OCI-LY1 (cell line): ENCODE measurements around the gene PDS5B.
"Not testable (repeated sequence)": the region's sequence is repeated elsewhere in the genome, so short reads cannot be mapped to it uniquely, and the experiment has no call there.

Experiments used
- H2AFZ ChIP-seq: fragments of 200-600 bp; sonication (generic), shearing (Covaris generic); 2 replicates; pipeline ENCODE4 v1.6.0; 2014; ENCODE audit warnings: antibody characterized with exemption, mild to moderate bottlenecking, low read length
- H3F3A ChIP-seq: fragments of 200-600 bp; sonication (generic), shearing (Covaris generic); 2 replicates; pipeline ENCODE4 v1.6.0; 2014; ENCODE audit warnings: mild to moderate bottlenecking, antibody characterized with exemption, low read length, moderate library complexity; ENCODE audit not compliant: insufficient read depth
- H3K27ac ChIP-seq: fragments of 200-600 bp; sonication (generic); 2 replicates; pipeline ENCODE4 v1.5.1; 2014; ENCODE audit warnings: low read length, mixed run types, mild to moderate bottlenecking, low read depth; ENCODE audit not compliant: poor library complexity, severe bottlenecking
- H3K27me3 ChIP-seq: fragments of 200-600 bp; sonication (generic); 2 replicates; pipeline ENCODE4 v1.6.0; 2014; ENCODE audit warnings: antibody characterized with exemption, mild to moderate bottlenecking, low read length, moderate library complexity; ENCODE audit not compliant: insufficient read depth
- H3K36me3 ChIP-seq: fragments of 200-600 bp; sonication (generic); 2 replicates; pipeline ENCODE4 v1.6.1; 2014; ENCODE audit warnings: mild to moderate bottlenecking, antibody characterized with exemption, low read length, moderate library complexity, mixed read lengths; ENCODE audit not compliant: insufficient read depth
- H3K4me1 ChIP-seq: fragments of 200-600 bp; sonication (generic); 2 replicates; pipeline ENCODE4 v1.5.1; 2014; ENCODE audit warnings: mild to moderate bottlenecking, low read length, moderate library complexity; ENCODE audit not compliant: insufficient read depth, severe bottlenecking
- H3K4me2 ChIP-seq: fragments of 200-600 bp; sonication (generic), shearing (Covaris generic); 2 replicates; pipeline ENCODE4 v1.6.1; 2014; ENCODE audit warnings: low read length
- H3K4me3 ChIP-seq: fragments of 200-600 bp; sonication (generic); 2 replicates; pipeline ENCODE4 v1.5.1; 2014; ENCODE audit warnings: low read length, low read depth, mild to moderate bottlenecking, mixed read lengths; ENCODE audit not compliant: poor library complexity, severe bottlenecking
- H3K79me2 ChIP-seq: fragments of 200-600 bp; shearing (Covaris generic); 2 replicates; pipeline ENCODE4 v1.6.1; 2016; ENCODE audit warnings: mixed run types, low read length, mixed read lengths; ENCODE audit not compliant: insufficient read depth
- H3K9ac ChIP-seq: fragments of 200-600 bp; sonication (generic), shearing (Covaris generic); 2 replicates; pipeline ENCODE4 v1.6.1; 2014; ENCODE audit warnings: mild to moderate bottlenecking, low read length, mixed read lengths
- H3K9me2 ChIP-seq: fragments of 200-600 bp; sonication (generic), shearing (Covaris generic); 2 replicates; pipeline ENCODE4 v1.6.1; 2014; ENCODE audit warnings: low read depth, mild to moderate bottlenecking, low read length, mixed read lengths
- H3K9me3 ChIP-seq: fragments of 200-600 bp; shearing (Covaris generic); 2 replicates; pipeline ENCODE4 v1.6.1; 2014; ENCODE audit warnings: low read length, mixed read lengths
- H4K20me1 ChIP-seq: fragments of 200-600 bp; sonication (generic), shearing (Covaris generic); 2 replicates; pipeline ENCODE4 v1.6.0; 2016; ENCODE audit warnings: mild to moderate bottlenecking, low read length; ENCODE audit not compliant: insufficient read depth
- EZH2 ChIP-seq: fragments of 200-600 bp; sonication (generic), shearing (Covaris generic); IDR thresholded peaks from 2 replicates; pipeline ENCODE4 v1.8.0; 2017; ENCODE audit warnings: borderline replicate concordance, mixed run types, mild to moderate bottlenecking, antibody characterized with exemption, low read length, moderate library complexity, mixed read lengths
- TF ChIP-seq, protein P1 (sequence below): fragments of 200-600 bp; sonication (generic), shearing (Covaris generic); IDR thresholded peaks from 2 replicates; pipeline ENCODE4 v1.5.1; 2017; ENCODE audit warnings: mild to moderate bottlenecking, antibody characterized with exemption, low read length, moderate library complexity, mixed read lengths

PDS5B gene

DNA sequence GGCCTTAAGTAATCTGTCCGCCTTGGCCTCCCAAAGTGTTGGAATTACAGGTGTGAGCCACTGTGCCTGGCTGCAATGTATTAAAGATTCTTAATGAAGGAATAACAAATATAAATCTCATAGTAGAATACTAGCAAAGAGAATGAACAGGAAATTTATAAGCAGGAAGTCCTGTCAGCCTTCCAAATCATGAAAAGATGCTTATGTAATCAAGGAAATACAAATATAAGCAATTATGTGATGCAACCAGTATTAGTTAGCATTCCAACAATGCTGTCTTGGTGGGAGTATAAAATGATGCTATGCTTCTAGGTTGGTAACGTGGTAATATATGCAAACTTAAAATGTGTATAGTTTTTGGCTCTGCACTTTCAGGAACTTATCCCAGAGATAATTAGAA, 133.8 kb downstream of the PDS5B start:
- Histone ChIP-seq H4K20me1 (no peaks in the 10 kb centered on the region), H2AFZ (no peak overlapping the region), H3K27ac (no peak overlapping the region), H3K4me3 (no peak overlapping the region), H3K4me1 (no peaks in the 10 kb centered on the region), H3K9me3 (no peaks in the 10 kb centered on the region), H3F3A (no peaks in the 10 kb centered on the region), H3K9me2 (no peaks in the 10 kb centered on the region), H3K4me2 (no peak overlapping the region), H3K36me3 (peaks cover 5% of the 10 kb centered on the region; the same call in 1 of the 2 replicates), H3K79me2 (no peaks in the 10 kb centered on the region), H3K9ac (no peak overlapping the region), H3K27me3 (no peaks in the 10 kb centered on the region)
- TF ChIP-seq, protein P1, sequence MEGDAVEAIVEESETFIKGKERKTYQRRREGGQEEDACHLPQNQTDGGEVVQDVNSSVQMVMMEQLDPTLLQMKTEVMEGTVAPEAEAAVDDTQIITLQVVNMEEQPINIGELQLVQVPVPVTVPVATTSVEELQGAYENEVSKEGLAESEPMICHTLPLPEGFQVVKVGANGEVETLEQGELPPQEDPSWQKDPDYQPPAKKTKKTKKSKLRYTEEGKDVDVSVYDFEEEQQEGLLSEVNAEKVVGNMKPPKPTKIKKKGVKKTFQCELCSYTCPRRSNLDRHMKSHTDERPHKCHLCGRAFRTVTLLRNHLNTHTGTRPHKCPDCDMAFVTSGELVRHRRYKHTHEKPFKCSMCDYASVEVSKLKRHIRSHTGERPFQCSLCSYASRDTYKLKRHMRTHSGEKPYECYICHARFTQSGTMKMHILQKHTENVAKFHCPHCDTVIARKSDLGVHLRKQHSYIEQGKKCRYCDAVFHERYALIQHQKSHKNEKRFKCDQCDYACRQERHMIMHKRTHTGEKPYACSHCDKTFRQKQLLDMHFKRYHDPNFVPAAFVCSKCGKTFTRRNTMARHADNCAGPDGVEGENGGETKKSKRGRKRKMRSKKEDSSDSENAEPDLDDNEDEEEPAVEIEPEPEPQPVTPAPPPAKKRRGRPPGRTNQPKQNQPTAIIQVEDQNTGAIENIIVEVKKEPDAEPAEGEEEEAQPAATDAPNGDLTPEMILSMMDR, result no peak
- TF ChIP-seq EZH2, result no peak

DNA sequence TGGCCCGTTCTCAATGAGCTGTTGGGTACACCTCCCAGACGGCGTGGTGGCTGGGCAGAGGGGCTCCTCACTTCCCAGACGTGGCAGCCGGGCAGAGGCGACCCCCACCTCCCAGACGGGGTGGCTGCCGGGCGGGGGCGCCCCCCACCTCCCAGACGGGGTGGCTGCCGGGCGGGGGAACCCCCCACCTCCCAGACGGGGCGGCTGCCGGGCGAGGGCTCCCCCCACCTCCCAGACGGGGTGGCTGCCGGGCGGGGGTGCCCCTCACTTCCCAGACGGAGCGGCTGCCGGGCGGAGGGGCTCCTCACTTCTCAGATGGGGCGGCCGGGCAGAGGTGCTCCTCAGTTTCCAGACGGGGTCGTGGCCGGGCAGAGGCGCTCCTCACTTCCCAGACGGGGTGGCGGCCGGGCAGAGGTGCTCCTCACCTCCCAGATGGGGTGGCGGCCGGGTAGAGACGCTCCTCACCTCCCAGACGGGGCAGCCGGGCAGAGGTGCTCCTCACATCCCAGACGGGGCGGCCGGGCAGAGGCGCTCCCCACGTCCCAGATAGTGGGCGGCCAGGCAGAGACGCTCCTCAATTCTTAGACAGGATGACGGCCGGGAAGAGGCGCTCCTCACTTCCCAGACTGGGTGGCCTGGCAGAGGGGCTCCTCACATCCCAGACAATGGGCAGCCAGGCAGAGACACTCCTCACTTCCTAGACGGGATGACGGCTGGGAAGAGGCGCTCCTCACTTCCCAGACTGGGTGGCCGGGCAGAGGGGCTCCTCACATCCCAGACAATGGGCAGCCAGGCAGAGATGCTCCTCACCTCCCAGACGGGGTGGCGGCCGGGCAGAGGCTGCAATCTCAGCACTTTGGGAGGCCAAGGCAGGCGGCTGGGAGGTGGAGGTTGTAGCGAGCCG, 135.1 kb downstream of the PDS5B start:
- not testable (repeated sequence) for H3K79me2 ChIP-seq, H3K27me3 ChIP-seq, H3K9me2 ChIP-seq, H2AFZ ChIP-seq, H3K4me3 ChIP-seq, H3K36me3 ChIP-seq, H3K27ac ChIP-seq, H3K9ac ChIP-seq, H3F3A ChIP-seq, H3K4me1 ChIP-seq, H3K4me2 ChIP-seq, H4K20me1 ChIP-seq, H3K9me3 ChIP-seq

DNA sequence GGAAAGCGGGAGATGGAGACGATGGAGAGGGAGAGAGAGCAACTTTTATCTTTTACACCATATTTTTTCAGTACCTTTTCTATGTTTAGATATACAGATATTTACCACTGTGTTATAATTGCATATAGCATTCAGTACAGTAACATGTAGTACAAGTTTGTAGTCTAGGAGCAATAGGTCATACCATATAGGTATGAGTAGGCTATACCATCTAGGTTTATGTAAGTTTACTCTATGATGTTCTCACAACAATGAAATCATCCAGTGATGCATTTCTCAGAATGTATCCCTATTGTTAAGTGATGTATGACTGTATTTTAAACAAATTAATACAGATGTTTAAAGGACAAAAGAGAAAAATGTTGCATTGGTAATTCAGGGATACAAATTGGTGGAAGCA, 136.1 kb downstream of the PDS5B start:
- Histone ChIP-seq H3K4me1 (no peaks in the 10 kb centered on the region), H2AFZ (no peak overlapping the region), H3K9me3 (no peaks in the 10 kb centered on the region), H3K27ac (no peak overlapping the region), H3K79me2 (no peaks in the 10 kb centered on the region), H3K9ac (no peak overlapping the region), H3K9me2 (no peaks in the 10 kb centered on the region), H3K4me2 (no peak overlapping the region), H3K36me3 (peaks cover 5% of the 10 kb centered on the region; the same call in 1 of the 2 replicates), H3K27me3 (no peaks in the 10 kb centered on the region), H4K20me1 (no peaks in the 10 kb centered on the region), H3F3A (no peaks in the 10 kb centered on the region), H3K4me3 (no peak overlapping the region)
- TF ChIP-seq, protein P1, result no peak
- no peak for TF ChIP-seq EZH2

DNA sequence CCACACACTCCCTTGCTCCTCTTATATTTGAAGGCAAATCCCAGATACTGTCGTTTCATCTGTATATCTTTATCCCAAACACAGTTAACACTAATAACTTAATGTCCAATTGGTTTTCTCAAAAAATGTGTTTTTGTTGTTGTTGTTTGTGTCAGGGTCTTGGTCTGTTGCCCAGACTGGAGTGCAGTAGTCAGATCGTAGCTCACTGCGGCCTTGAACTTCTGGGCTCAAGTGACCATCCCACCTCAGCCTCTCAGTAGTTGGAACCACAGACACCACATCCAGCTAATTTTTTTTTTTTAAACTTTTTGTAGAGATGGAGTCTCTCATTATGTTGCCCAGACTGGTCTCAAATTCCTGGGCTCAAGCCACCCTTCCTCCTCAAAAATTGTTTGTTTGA, 137.7 kb downstream of the PDS5B start:
- Histone ChIP-seq H3K4me3 (no peak overlapping the region), H3K27ac (no peak overlapping the region), H3K9ac (no peak overlapping the region), H3K9me3 (no peaks in the 10 kb centered on the region), H3K79me2 (no peaks in the 10 kb centered on the region), H3K36me3 (no peaks in the 10 kb centered on the region; the same call in 1 of the 2 replicates), H3K4me2 (no peak overlapping the region), H3K4me1 (no peaks in the 10 kb centered on the region), H3F3A (no peaks in the 10 kb centered on the region), H3K27me3 (no peaks in the 10 kb centered on the region), H4K20me1 (no peaks in the 10 kb centered on the region), H2AFZ (no peak overlapping the region), H3K9me2 (no peaks in the 10 kb centered on the region)
- TF ChIP-seq EZH2, result no peak
- TF ChIP-seq, protein P1, result no peak
